ENCODE measurements around the gene SALL1. TPM values are rescaled to one million over a fixed set of nuclear protein-coding genes. Genes with fewer than 3 reads are reported as not detected.

SALL1 gene
- polyA plus RNA-seq, 1 experiment, result 9.9 TPM

DNA sequence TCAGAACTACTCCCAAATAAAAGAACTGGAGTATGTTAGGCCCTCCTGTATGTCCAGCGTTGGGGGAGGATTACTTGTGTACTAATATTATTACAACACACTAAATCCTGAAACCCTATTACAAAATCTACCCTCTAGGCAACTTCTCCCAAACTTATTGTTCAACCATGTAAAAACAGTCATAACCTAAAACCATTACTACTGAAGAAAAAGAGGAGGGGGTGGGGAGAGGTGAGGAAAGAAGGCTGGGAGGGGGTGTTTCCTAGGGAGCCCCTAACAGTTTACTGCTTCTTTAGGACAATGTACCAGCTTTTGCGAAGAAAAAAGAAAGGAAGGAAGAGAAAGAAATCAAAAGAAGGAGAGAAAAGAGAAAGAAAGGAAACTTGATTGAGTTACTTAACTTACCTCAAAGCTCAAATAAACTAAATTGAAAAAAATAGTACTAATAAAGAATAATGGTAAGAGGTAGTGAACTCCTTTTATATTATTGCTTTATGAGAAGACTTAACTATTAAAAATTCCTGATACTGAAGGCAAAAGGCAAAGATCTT is 2.3 kb downstream of the SALL1 start:
- H3K4me3 ChIP-seq (ENCODE audit: low read depth, low read length), result peak overlapping the region; percentile 82
- POLR2A ChIA-PET, result interaction anchor here (1.6 kb wide), 1 partner anchor 15 kb away, joined by 3 read pairs; no protein-coding TSS in a partner anchor
- DNase-seq (ENCODE audit: low read depth, low spot score), result no peak
- H3K9me3 ChIP-seq (ENCODE audit: control insufficient read depth, insufficient read depth, low read length), result no peaks in the 10 kb centered on the region; the same call in 1 of the 2 replicates
- H3K27me3 ChIP-seq (ENCODE audit: control insufficient read depth, insufficient read depth, low read length), result peaks cover 6% of the 10 kb centered on the region
- no peak overlapping the region for H3K27ac ChIP-seq (ENCODE audit: low read depth, low read length)
- TF ChIP-seq, protein P1, sequence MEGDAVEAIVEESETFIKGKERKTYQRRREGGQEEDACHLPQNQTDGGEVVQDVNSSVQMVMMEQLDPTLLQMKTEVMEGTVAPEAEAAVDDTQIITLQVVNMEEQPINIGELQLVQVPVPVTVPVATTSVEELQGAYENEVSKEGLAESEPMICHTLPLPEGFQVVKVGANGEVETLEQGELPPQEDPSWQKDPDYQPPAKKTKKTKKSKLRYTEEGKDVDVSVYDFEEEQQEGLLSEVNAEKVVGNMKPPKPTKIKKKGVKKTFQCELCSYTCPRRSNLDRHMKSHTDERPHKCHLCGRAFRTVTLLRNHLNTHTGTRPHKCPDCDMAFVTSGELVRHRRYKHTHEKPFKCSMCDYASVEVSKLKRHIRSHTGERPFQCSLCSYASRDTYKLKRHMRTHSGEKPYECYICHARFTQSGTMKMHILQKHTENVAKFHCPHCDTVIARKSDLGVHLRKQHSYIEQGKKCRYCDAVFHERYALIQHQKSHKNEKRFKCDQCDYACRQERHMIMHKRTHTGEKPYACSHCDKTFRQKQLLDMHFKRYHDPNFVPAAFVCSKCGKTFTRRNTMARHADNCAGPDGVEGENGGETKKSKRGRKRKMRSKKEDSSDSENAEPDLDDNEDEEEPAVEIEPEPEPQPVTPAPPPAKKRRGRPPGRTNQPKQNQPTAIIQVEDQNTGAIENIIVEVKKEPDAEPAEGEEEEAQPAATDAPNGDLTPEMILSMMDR (IDR thresholded peaks at IDR 0.05; ENCODE audit: low read depth, low read length), result no peak
- CTCF ChIA-PET, result no interaction called here

DNA sequence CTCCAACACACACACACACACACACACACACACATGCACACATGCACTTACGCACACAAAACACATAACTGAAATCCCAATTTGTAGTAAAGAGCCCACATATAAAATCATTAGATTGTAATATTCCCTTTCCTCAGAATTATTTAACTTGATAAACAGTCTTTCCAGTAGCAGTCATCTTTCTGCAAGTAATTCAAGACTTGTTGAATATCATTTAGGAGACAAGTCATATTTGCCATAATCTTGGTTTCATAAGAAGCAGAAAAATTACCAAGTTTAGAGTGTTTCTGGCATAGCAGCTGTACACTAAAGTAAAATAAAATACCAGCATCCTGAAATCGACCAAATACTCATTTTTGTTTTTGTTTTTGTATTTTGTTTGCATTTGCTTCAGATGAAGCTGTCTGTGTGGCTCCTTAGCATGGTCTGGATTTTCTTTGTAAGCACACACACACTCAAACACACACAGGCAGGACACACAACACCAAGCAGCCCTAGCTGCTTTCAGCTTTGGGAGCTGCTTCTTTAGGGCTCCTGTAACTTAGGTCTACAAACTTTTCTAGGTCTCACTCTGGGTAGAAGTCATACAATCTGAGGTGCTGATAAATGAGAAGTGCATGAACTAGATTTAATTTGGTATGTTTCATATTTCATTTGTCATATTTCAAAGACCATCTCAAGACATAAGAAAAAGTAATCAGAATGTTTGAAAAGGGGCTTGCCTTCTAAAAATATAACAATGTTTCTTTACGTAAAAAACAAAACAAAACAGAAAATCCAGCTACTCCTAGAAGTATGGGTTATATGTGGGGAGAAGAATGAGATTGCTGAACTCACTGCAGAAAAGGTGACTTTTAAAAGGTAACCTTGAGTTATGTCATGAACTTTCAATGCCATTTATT is 3.0 kb downstream of the SALL1 start:
- H3K4me3 ChIP-seq (ENCODE audit: low read depth, low read length), result peak overlapping the region; percentile 82
- CTCF ChIA-PET, result interaction anchor here (0.6 kb wide), 1 partner anchor 15 kb away, joined by 3 read pairs; no protein-coding TSS in a partner anchor

DNA sequence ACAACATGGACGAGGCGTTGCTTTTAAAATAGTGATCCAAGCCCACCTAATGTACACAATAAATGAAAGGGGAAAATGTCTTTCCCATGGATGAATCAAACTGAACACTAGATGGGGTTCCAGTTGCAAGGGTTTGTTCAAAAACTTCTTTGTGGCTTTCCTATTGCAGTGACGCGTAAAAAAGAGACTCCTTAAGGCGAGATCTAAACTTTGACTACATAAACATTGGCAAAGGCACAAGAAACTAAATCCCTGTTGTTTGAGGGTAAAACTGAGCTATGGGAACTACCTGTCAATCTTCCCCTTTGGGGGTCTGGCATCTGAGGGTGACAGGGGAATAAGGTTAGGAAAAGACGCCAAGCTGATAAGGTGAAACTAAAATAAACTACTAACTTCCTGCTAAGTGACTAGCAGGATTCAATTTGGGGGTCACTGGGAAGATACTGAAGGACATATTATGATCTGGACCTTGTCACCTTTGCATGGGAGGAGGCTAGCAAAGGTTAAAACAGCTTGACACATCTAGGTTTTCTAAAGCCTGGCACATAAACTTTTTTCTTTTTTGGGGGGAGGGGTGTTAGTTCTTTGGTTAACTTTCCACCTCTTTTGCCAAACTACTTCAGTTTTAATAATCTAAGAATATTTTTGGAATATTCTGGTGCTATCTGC is 4.7 kb downstream of the SALL1 start:
- no peak overlapping the region for H3K27ac ChIP-seq (ENCODE audit: low read depth, low read length)
- ChIA-PET POLR2A (interaction anchor here (0.6 kb wide), 1 partner anchor 733 kb away, joined by 3 read pairs; no protein-coding TSS in a partner anchor), CTCF (interaction anchor here (0.7 to 4.2 kb wide), 12 partner anchors 9 to 836 kb away, joined by 3 to 36 read pairs (median 4); no protein-coding TSS in a partner anchor)
- H3K9me3 ChIP-seq (ENCODE audit: control insufficient read depth, insufficient read depth, low read length), result peaks cover 3% of the 10 kb centered on the region; the same call in 1 of the 2 replicates
- peak overlapping the region; percentile 24 for H3K4me3 ChIP-seq (ENCODE audit: low read depth, low read length)
- DNase-seq (ENCODE audit: low read depth, low spot score), result no peak
- no peaks in the 10 kb centered on the region for H3K27me3 ChIP-seq (ENCODE audit: control insufficient read depth, insufficient read depth, low read length)
- TF ChIP-seq, protein P1 (IDR thresholded peaks at IDR 0.05; ENCODE audit: low read depth, low read length), result peak; percentile 72

More for the DNA sequence above, 3.0 kb downstream of the SALL1 start:
- TF ChIP-seq, protein P1 (IDR thresholded peaks at IDR 0.05; ENCODE audit: low read depth, low read length), result no peak
- no peak for DNase-seq (ENCODE audit: low read depth, low spot score)
- POLR2A ChIA-PET, result interaction anchor here (1.6 kb wide), 1 partner anchor 16 kb away, joined by 3 read pairs; no protein-coding TSS in a partner anchor
- H3K27me3 ChIP-seq (ENCODE audit: control insufficient read depth, insufficient read depth, low read length), result peaks cover 3% of the 10 kb centered on the region
- H3K9me3 ChIP-seq (ENCODE audit: control insufficient read depth, insufficient read depth, low read length), result no peaks in the 10 kb centered on the region; the same call in 1 of the 2 replicates
- no peak overlapping the region for H3K27ac ChIP-seq (ENCODE audit: low read depth, low read length)

DNA sequence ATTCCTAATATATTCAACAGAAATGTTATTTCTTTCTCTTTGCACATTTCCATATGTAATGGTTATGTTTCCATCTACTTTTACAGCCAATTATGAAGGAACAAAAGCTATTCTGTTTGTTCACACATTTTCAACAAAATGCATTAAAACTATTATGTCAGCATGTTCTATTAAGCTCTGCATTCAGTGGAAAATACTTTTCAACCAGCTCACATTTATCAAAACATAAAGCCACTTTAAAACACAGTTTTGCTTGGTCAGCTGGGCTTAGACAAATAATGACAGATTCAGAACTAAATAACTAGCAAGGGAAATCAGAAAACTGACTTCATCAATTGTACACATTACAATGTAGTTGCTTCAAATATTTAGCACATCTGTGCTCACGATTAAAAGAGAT is 6.9 kb downstream of the SALL1 start:
- no peak overlapping the region for H3K4me3 ChIP-seq (ENCODE audit: low read depth, low read length)
- no peak overlapping the region for H3K27ac ChIP-seq (ENCODE audit: low read depth, low read length)
- TF ChIP-seq, protein P1 (IDR thresholded peaks at IDR 0.05; ENCODE audit: low read depth, low read length), result no peak
- DNase-seq (ENCODE audit: low read depth, low spot score), result no peak
- H3K9me3 ChIP-seq (ENCODE audit: control insufficient read depth, insufficient read depth, low read length), result peaks cover 3% of the 10 kb centered on the region; the same call in 1 of the 2 replicates
- no peaks in the 10 kb centered on the region for H3K27me3 ChIP-seq (ENCODE audit: control insufficient read depth, insufficient read depth, low read length)
- ChIA-PET POLR2A (no interaction called here), CTCF (interaction anchor here (0.6 to 4.2 kb wide), 4 partner anchors 88 to 674 kb away, joined by 3 to 36 read pairs (median 4); no protein-coding TSS in a partner anchor)
